DOHH2 (cell line): ENCODE results near the gene ACTL10.

Experiments used
- H3F3A ChIP-seq: fragments of 200-600 bp; sonication (generic), shearing (Covaris generic); 2 replicates; pipeline ENCODE4 v1.6.0; 2016; ENCODE audit warnings: antibody characterized with exemption, mild to moderate bottlenecking; ENCODE audit not compliant: control insufficient read depth, insufficient read depth
- H3K27ac ChIP-seq: fragments of 200-600 bp; sonication (generic); 2 replicates; pipeline ENCODE4 v1.5.1; 2014; ENCODE audit warnings: low read depth, mild to moderate bottlenecking, low read length, moderate library complexity
- H3K27me3 ChIP-seq: fragments of 200-600 bp; sonication (generic); 2 replicates; pipeline ENCODE4 v1.6.1; 2014; ENCODE audit warnings: mild to moderate bottlenecking, low read length, mixed read lengths; ENCODE audit not compliant: control insufficient read depth
- H3K36me3 ChIP-seq: fragments of 200-600 bp; sonication (generic); 2 replicates; pipeline ENCODE4 v1.6.1; 2014; ENCODE audit warnings: mild to moderate bottlenecking, low read length, moderate library complexity, mixed read lengths; ENCODE audit not compliant: control insufficient read depth
- H3K4me1 ChIP-seq: fragments of 200-600 bp; sonication (generic); 2 replicates; pipeline ENCODE4 v1.6.1; 2014; ENCODE audit warnings: mild to moderate bottlenecking, low read length, mixed read lengths; ENCODE audit not compliant: control insufficient read depth
- H3K4me2 ChIP-seq: fragments of 200-600 bp; sonication (generic); 2 replicates; pipeline ENCODE4 v1.6.0; 2014; ENCODE audit warnings: mild to moderate bottlenecking, low read length, moderate library complexity
- H3K4me3 ChIP-seq: fragments of 200-600 bp; sonication (generic); 2 replicates; pipeline ENCODE4 v1.5.1; 2014; ENCODE audit warnings: mild to moderate bottlenecking, low read length, mixed read lengths
- H3K79me2 ChIP-seq: fragments of 200-600 bp; sonication (generic); 2 replicates; pipeline ENCODE4 v1.6.1; 2014; ENCODE audit warnings: mild to moderate bottlenecking, low read length, mixed read lengths; ENCODE audit not compliant: control insufficient read depth
- H3K9me2 ChIP-seq: fragments of 200-600 bp; sonication (generic); replicated peaks from 2 replicates; pipeline ENCODE4 v1.6.1; 2014; ENCODE audit warnings: mild to moderate bottlenecking, low read length, mixed read lengths; ENCODE audit not compliant: control insufficient read depth
- H3K9me3 ChIP-seq: fragments of 200-600 bp; sonication (generic); 2 replicates; pipeline ENCODE4 v1.6.1; 2014; ENCODE audit warnings: antibody characterized with exemption, low read length, mixed read lengths; ENCODE audit not compliant: control insufficient read depth, insufficient read depth
- H4K20me1 ChIP-seq: fragments of 200-600 bp; sonication (generic); 2 replicates; pipeline ENCODE4 v1.6.0; 2014; ENCODE audit warnings: low read depth, mild to moderate bottlenecking, antibody characterized with exemption, low read length, moderate library complexity; ENCODE audit not compliant: control insufficient read depth, insufficient read depth
- CTCF ChIP-seq: fragments of 200-600 bp; sonication (generic); IDR thresholded peaks from one replicate; pipeline ENCODE4 v1.5.1; 2014; ENCODE audit warnings: antibody characterized with exemption, mild to moderate bottlenecking, low read depth, low read length; ENCODE audit not compliant: poor library complexity, severe bottlenecking
- EZH2phosphoT487 ChIP-seq: fragments of 200-600 bp; sonication (generic); IDR thresholded peaks from 2 replicates; pipeline ENCODE4 v1.6.1; 2017; ENCODE audit warnings: borderline replicate concordance, mild to moderate bottlenecking, antibody characterized with exemption, low read length, moderate library complexity, mixed read lengths

ACTL10 gene

GRCh38 chr20:33671573-33672288 is 5.0 kb downstream of the ACTL10 start:
- H3K79me2 ChIP-seq: peaks cover 27% of the 10 kb centered on the region
- H3K27ac ChIP-seq: no peak overlapping the region
- no peaks in the 10 kb centered on the region for H3K9me2 ChIP-seq
- peaks cover 24% of the 10 kb centered on the region for H3F3A ChIP-seq
- H4K20me1 ChIP-seq: peaks cover 4% of the 10 kb centered on the region; the same call in 1 of the 2 replicates
- no peak overlapping the region for H3K4me2 ChIP-seq
- TF ChIP-seq EZH2phosphoT487 (no peak), CTCF (no peak)
- H3K36me3 ChIP-seq: peaks cover 35% of the 10 kb centered on the region
- no peak overlapping the region for H3K4me3 ChIP-seq
- no peaks in the 10 kb centered on the region for H3K27me3 ChIP-seq
- peaks cover 54% of the 10 kb centered on the region for H3K4me1 ChIP-seq
- no peaks in the 10 kb centered on the region for H3K9me3 ChIP-seq

DNA sequence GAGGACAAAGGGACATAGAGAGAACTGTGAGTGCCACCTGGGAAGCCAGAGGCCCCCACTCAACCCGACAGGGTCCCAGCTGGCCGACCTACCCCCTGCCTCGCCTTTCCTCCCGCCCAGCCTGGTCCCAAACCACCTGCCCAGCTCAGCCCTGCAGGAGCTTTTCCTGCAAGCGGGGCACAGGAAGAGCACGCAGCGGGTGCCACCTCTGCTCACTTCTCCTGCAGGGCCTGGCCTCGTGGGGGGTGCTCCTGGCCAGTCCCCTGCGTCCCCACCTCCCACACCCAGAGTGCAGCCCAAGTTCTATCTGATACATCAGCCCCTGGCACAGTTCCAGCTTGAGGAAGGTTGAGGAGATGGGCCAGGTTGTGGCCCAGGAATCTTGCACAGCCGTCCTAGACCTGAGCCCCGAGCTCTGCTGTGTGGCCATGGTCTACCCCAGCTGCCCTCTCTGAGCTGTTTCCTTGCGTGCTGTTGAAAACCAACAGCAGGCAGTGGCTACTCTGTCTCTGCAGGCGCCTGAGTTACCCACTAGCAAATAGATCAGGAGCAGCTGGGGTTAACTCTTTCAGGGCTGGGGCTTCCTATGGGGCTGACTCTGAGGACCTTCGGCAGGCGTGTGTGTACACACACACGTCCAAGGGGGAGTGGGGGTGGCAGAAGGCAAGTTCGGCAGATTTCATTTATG is 5.8 kb downstream of the ACTL10 start:
- Histone ChIP-seq H4K20me1 (peaks cover 4% of the 10 kb centered on the region; the same call in 1 of the 2 replicates), H3K4me3 (no peak overlapping the region; the same call in 1 of the 2 replicates), H3K4me1 (peaks cover 48% of the 10 kb centered on the region), H3F3A (peaks cover 25% of the 10 kb centered on the region), H3K27me3 (no peaks in the 10 kb centered on the region), H3K4me2 (peak overlapping the region; percentile 93), H3K36me3 (peaks cover 44% of the 10 kb centered on the region), H3K79me2 (peaks cover 21% of the 10 kb centered on the region), H3K9me3 (no peaks in the 10 kb centered on the region), H3K9me2 (no peaks in the 10 kb centered on the region), H3K27ac (no peak overlapping the region)
- TF ChIP-seq CTCF: no peak
- TF ChIP-seq EZH2phosphoT487: no peak

- H3K9me2 ChIP-seq: no peaks in the 10 kb centered on the region
- TF ChIP-seq EZH2phosphoT487: no peak
- TF ChIP-seq CTCF: no peak
- peaks cover 4% of the 10 kb centered on the region; the same call in 1 of the 2 replicates for H4K20me1 ChIP-seq
- H3K4me1 ChIP-seq: peaks cover 45% of the 10 kb centered on the region
- H3K27me3 ChIP-seq: no peaks in the 10 kb centered on the region
- H3K27ac ChIP-seq: no peak overlapping the region
- peak overlapping the region; percentile 84 for H3K4me3 ChIP-seq
- peak overlapping the region; percentile 93 for H3K4me2 ChIP-seq
- H3F3A ChIP-seq: peaks cover 28% of the 10 kb centered on the region
- H3K9me3 ChIP-seq: no peaks in the 10 kb centered on the region
- peaks cover 18% of the 10 kb centered on the region for H3K79me2 ChIP-seq
- peaks cover 48% of the 10 kb centered on the region for H3K36me3 ChIP-seq
Measured at GRCh38 chr20:33673114-33673409, 6.3 kb downstream of the ACTL10 start.
